Dermis lymphatic vessel endothelial cell (primary cell): ENCODE data around the gene SRBD1. TPM values are rescaled to one million over a fixed set of nuclear protein-coding genes. Genes with fewer than 3 reads are reported as not detected.

Experiments
- total RNA-seq: library from RNA; depleted of rRNA; stranded (reverse); fragments of >200 nt; gene quantifications from 2 replicates; pipeline ENCODE4 v1.2.1, GENCODE V29; 2014

SRBD1 gene
- 26.1 and 26.2 TPM in 2 replicates for total RNA-seq

GRCh38 chr2:45611020-45611859, at the start of gene SRBD1:
SRBD1 (minus strand) TSS chr2:45611267; CDS start chr2:45605441, 5,826 bp downstream.

GRCh38 chr2:45651415-45652089, 40.5 kb upstream of the SRBD1 start, which contains the start of gene PRKCE:
PRKCE (plus strand) TSS chr2:45651675.

Other genes with a start within 250 kb of the SRBD1 start
- gene PRKCE, start 40.4 kb upstream of the SRBD1 start, total RNA-seq = 18.0 and 28.6 TPM in 2 replicates